SHP77 treated with DMSO at 0.1 percent for 48 hours (cell line): ENCODE data around the gene SYCE1.

Experiments
- DNase-seq: peaks from one replicate; lab custom pipeline; 2025; lab: John Stamatoyannopoulos, UW

SYCE1 gene

DNA sequence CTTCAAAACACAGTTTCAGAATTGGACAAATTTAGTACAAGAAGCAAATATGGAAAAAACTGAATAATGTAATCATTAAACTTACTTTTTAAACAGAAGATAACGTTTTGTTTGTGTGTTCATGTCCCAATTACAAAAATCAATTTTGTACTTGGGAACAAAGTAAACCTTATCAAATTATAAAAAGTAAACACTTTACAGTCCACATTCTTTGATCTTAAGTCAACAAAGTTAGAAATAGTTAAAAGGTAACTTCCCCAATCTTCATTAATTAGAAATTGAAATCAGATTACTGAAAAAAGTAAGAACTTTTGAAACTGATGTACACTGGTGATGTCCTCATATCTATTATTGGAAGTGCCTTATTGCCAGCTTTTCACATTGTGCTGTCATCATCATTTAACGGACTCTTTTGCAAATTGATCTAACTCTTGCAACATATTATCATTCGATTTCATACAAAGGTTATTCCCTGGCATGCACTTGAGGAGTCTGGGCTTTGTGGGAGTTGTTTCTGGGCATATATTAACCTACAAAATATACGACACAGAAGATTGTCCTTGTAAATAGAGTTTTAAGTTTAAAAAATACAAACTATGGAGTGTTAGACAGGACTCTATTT is 53.4 kb downstream of the SYCE1 start:
- no peak for DNase-seq

DNA sequence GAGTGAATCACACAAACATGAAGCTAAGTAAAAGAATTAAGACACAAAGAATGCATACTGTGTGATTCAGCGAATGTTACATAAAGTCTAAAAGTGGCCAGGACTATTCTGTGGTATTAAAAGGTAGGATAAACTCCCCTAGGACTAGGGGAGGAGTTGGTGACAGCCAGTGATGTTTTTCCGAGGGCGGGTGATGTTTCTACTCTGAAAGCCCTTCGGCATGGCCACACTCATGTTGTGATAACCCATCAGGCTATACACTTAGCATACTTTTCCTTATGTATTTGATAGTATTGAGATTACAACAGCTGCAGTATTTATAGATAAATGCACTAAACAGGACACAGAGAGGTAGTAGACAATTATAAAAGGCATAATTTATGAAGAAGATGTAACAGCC is 54.0 kb downstream of the SYCE1 start:
- DNase-seq: no peak

DNA sequence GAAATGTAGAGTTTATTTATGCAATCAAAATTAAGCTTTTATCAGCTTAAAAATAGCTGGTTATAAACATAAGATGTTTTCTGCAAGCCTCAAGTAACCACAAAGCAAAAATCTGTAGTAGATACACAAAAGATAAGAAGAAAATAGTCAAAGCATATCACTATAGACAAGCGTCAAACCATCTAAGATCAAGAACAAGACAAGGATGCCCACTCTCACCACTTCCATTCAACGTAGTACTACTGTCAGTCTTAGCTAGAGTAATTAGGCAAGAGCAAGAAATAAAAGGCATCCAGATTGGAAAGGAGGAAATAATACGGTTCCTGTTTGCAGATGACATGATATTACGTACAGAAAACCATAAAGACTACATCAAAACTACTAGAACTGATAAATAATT is 55.7 kb downstream of the SYCE1 start:
- no peak for DNase-seq
